ENCODE data around the gene EYS. TPM values are rescaled to one million over a fixed set of nuclear protein-coding genes. Genes with fewer than 3 reads are reported as not detected.

Gene EYS
- total RNA-seq, 4 donors from 2014 or later, result 0.15 TPM; not detected in 3

DNA sequence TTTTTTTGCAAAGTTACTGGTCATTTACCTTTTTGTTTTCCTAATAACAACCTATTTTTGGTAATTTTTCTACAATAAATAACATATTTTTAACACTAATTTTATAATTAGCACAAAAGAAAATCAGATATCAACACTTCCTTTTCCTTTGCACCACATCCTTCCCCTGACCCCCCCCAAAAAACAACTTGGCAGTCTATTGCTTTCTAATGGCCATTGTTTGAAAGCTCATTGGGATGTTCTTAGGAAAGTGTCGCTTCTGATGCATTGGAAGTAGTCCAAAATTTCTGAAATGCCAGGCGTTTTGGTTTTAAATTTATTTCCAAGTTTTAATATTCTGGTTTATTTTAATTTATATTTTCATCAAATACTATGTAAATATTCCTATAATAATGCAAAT is 407.8 kb downstream of the EYS start:
- WGBS, 2 donors (ENCODE audit: low coverage in 1 of 2), result 49 to 55% methylated on average over 2 of the region's 2 CpGs
- no peaks in the 10 kb centered on the region for H3K27me3 ChIP-seq
- no peaks in the 10 kb centered on the region for H3K36me3 ChIP-seq
- H3K27ac ChIP-seq, result no peak overlapping the region
- H3K4me1 ChIP-seq, result no peaks in the 10 kb centered on the region
- no peak for TF ChIP-seq POLR2A (IDR thresholded peaks at IDR 0.05)
- H3K9me3 ChIP-seq, result no peaks in the 10 kb centered on the region
- H3K4me3 ChIP-seq, result no peak overlapping the region
- no peak for ATAC-seq

- Histone ChIP-seq H3K36me3 (no peaks in the 10 kb centered on the region), H3K4me3 (no peak overlapping the region), H3K27ac (no peak overlapping the region), H3K9me3 (no peaks in the 10 kb centered on the region), H3K27me3 (no peaks in the 10 kb centered on the region), H3K4me1 (no peaks in the 10 kb centered on the region)
- no peak for ATAC-seq
- WGBS, 2 donors (ENCODE audit: low coverage in 1 of 2), result 78 to 81% methylated on average over 4 of the region's 4 CpGs
- TF ChIP-seq, protein P1, sequence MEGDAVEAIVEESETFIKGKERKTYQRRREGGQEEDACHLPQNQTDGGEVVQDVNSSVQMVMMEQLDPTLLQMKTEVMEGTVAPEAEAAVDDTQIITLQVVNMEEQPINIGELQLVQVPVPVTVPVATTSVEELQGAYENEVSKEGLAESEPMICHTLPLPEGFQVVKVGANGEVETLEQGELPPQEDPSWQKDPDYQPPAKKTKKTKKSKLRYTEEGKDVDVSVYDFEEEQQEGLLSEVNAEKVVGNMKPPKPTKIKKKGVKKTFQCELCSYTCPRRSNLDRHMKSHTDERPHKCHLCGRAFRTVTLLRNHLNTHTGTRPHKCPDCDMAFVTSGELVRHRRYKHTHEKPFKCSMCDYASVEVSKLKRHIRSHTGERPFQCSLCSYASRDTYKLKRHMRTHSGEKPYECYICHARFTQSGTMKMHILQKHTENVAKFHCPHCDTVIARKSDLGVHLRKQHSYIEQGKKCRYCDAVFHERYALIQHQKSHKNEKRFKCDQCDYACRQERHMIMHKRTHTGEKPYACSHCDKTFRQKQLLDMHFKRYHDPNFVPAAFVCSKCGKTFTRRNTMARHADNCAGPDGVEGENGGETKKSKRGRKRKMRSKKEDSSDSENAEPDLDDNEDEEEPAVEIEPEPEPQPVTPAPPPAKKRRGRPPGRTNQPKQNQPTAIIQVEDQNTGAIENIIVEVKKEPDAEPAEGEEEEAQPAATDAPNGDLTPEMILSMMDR (IDR thresholded peaks at IDR 0.05), result no peak
- TF ChIP-seq POLR2AphosphoS5 (IDR thresholded peaks at IDR 0.05), result no peak
These were observed 411.2 kb downstream of the EYS start for GRCh38 chr6:65295812-65296211.

DNA sequence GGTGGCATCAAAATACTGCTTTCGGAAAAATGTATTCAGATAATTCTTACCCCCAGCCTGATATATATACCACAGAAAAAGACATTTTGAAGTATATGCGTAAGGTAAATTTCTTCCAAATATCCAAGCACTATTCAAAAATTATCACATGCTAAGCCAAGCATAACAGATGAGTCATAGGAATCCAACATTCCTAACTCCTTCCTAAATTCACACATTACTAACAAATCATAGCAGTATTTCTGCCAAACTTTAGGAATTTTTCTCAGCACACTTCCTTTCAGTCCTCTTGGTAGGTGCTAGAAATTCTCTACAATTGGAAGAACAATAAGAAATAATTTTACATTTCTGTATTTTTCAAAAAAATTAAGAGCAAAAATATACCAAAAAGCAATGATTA is 417.5 kb downstream of the EYS start:
- no peak for ATAC-seq

DNA sequence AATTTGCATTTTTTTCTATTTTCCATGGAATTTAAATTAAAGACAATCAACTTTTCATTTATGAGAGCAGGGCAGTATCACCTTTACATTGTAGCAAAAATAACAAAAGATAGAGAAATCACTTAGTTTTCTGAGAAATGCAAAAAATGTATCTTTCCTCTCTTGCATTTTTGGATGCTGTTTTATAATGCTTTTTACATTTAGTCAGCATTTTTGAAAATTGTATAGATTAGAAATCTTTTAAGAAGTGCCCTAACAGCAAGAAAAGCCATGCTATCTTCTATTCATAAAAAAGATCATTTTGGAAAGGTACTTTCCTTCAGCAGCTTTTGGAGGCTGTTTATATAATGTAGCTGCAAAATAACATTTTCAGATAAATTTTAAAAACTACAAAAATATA is 421.8 kb downstream of the EYS start:
- no peak for TF ChIP-seq EP300 (IDR thresholded peaks at IDR 0.05)
- TF ChIP-seq POLR2AphosphoS5 (IDR thresholded peaks at IDR 0.05), result no peak
- TF ChIP-seq POLR2A (IDR thresholded peaks at IDR 0.05), result no peak
- TF ChIP-seq, protein P1 (IDR thresholded peaks at IDR 0.05), result no peak
- ATAC-seq, result no peak
- no peaks in the 10 kb centered on the region for H3K27me3 ChIP-seq
- no peaks in the 10 kb centered on the region for H3K36me3 ChIP-seq
- H3K9me3 ChIP-seq, result no peaks in the 10 kb centered on the region
- H3K4me1 ChIP-seq, result no peaks in the 10 kb centered on the region
- no peak overlapping the region for H3K27ac ChIP-seq
- no peak overlapping the region for H3K4me3 ChIP-seq

More for the DNA sequence above, 417.5 kb downstream of the EYS start:
- H3K36me3 ChIP-seq, result no peaks in the 10 kb centered on the region
- no peak overlapping the region for H3K4me3 ChIP-seq
- H3K4me1 ChIP-seq, result no peaks in the 10 kb centered on the region
- no peaks in the 10 kb centered on the region for H3K27me3 ChIP-seq
- 53 to 67% methylated on average over 2 of the region's 2 CpGs for WGBS, 2 donors (ENCODE audit: low coverage in 1 of 2)
- H3K9me3 ChIP-seq, result no peaks in the 10 kb centered on the region
- TF ChIP-seq EP300 (IDR thresholded peaks at IDR 0.05) (no peak), POLR2AphosphoS5 (IDR thresholded peaks at IDR 0.05) (no peak), POLR2A (IDR thresholded peaks at IDR 0.05) (no peak)
- TF ChIP-seq, protein P1 (IDR thresholded peaks at IDR 0.05), result no peak
- no peak overlapping the region for H3K27ac ChIP-seq

GRCh38 chr6:65280060-65280459 is 427.0 kb downstream of the EYS start:
- Histone ChIP-seq H3K9me3 (no peaks in the 10 kb centered on the region), H3K4me1 (no peaks in the 10 kb centered on the region), H3K27ac (no peak overlapping the region), H3K4me3 (no peak overlapping the region), H3K27me3 (no peaks in the 10 kb centered on the region), H3K36me3 (no peaks in the 10 kb centered on the region)
- WGBS, 2 donors (ENCODE audit: low coverage in 1 of 2), result 80 to 84% methylated on average over 3 of the region's 3 CpGs
- ATAC-seq, result no peak
- TF ChIP-seq, protein P1 (IDR thresholded peaks at IDR 0.05), result no peak
- TF ChIP-seq EP300 (IDR thresholded peaks at IDR 0.05) (no peak), POLR2AphosphoS5 (IDR thresholded peaks at IDR 0.05) (no peak), POLR2A (IDR thresholded peaks at IDR 0.05) (no peak)

- WGBS, 2 donors (ENCODE audit: low coverage in 1 of 2), result 53 to 68% methylated on average over 3 of the region's 3 CpGs
- no peak overlapping the region for H3K4me3 ChIP-seq
- H3K4me1 ChIP-seq, result no peaks in the 10 kb centered on the region
- H3K27ac ChIP-seq, result no peak overlapping the region
- ATAC-seq, result no peak
- H3K36me3 ChIP-seq, result no peaks in the 10 kb centered on the region
- H3K9me3 ChIP-seq, result no peaks in the 10 kb centered on the region
- no peaks in the 10 kb centered on the region for H3K27me3 ChIP-seq
- TF ChIP-seq POLR2AphosphoS5 (IDR thresholded peaks at IDR 0.05) (no peak), POLR2A (IDR thresholded peaks at IDR 0.05) (no peak), EP300 (IDR thresholded peaks at IDR 0.05) (no peak)
- TF ChIP-seq, protein P1 (IDR thresholded peaks at IDR 0.05), result no peak
These were observed 444.8 kb downstream of the EYS start for GRCh38 chr6:65262241-65262640.

All from gastroesophageal sphincter (tissue), 4 donors.